ENCODE results near the gene PRKN. TPM values are rescaled to one million over a fixed set of nuclear protein-coding genes. Genes with fewer than 3 reads are reported as not detected.

PRKN gene
- total RNA-seq, 4 donors from 2014 or later: 6.3 to 11.9 (median 9.5) TPM

GRCh38 chr6:161622779-161623178 is 1104.8 kb downstream of the PRKN start:
- intact Hi-C loops (cut with DNase I; ENCODE audit: low total_unique reads): no loop called here
- TF ChIP-seq CTCF (IDR thresholded peaks at IDR 0.05) (no peak), POLR2A (IDR thresholded peaks at IDR 0.05) (no peak)
- H3K4me3 ChIP-seq (ENCODE audit: low read depth, poor library complexity, severe bottlenecking): no peak overlapping the region
- WGBS, 2 donors: 79 to 82% methylated on average over 3 of the region's 3 CpGs
- no peak for DNase-seq (ENCODE audit: low spot score in 2 of 2)

- no peak overlapping the region for H3K4me3 ChIP-seq (ENCODE audit: low read depth, poor library complexity, severe bottlenecking)
- intact Hi-C loops (cut with DNase I; ENCODE audit: low total_unique reads): no loop called here
- WGBS, 2 donors: 54 to 57% methylated on average over 8 of the region's 8 CpGs
- DNase-seq (ENCODE audit: low spot score in 2 of 2): no peak
- TF ChIP-seq CTCF (IDR thresholded peaks at IDR 0.05) (no peak), POLR2A (IDR thresholded peaks at IDR 0.05) (no peak)
Measured at GRCh38 chr6:161618831-161619454, 1108.6 kb downstream of the PRKN start.

- WGBS, 2 donors: 90 to 100% methylated on average over 2 of the region's 2 CpGs
- no peak overlapping the region for H3K4me3 ChIP-seq (ENCODE audit: low read depth, poor library complexity, severe bottlenecking)
- intact Hi-C loops (cut with DNase I; ENCODE audit: low total_unique reads): no loop called here
- no peak for DNase-seq (ENCODE audit: low spot score in 2 of 2)
- TF ChIP-seq POLR2A (IDR thresholded peaks at IDR 0.05) (no peak), CTCF (IDR thresholded peaks at IDR 0.05) (no peak)
Measured at GRCh38 chr6:161613711-161614110, 1113.9 kb downstream of the PRKN start.

GRCh38 chr6:161608771-161609170 is 1118.8 kb downstream of the PRKN start:
- DNase-seq (ENCODE audit: low spot score in 2 of 2): no peak
- TF ChIP-seq POLR2A (IDR thresholded peaks at IDR 0.05): no peak
- no peak for TF ChIP-seq CTCF (IDR thresholded peaks at IDR 0.05)
- 92 to 100% methylated on average over 3 of the region's 3 CpGs for WGBS, 2 donors

GRCh38 chr6:161607696-161608297 is 1119.8 kb downstream of the PRKN start:
- no peak for TF ChIP-seq CTCF (IDR thresholded peaks at IDR 0.05)
- no peak for TF ChIP-seq POLR2A (IDR thresholded peaks at IDR 0.05)

More at GRCh38 chr6:161608771-161609170, 1118.8 kb downstream of the PRKN start:
- intact Hi-C loops (cut with DNase I; ENCODE audit: low total_unique reads): no loop called here
- H3K4me3 ChIP-seq (ENCODE audit: low read depth, poor library complexity, severe bottlenecking): no peak overlapping the region

More at GRCh38 chr6:161607696-161608297, 1119.8 kb downstream of the PRKN start:
- no peak overlapping the region for H3K4me3 ChIP-seq (ENCODE audit: low read depth, poor library complexity, severe bottlenecking)
- intact Hi-C loops (cut with DNase I; ENCODE audit: low total_unique reads): no loop called here
- DNase-seq (ENCODE audit: low spot score in 2 of 2): no peak
- 92 to 96% methylated on average over 6 of the region's 6 CpGs for WGBS, 2 donors
